Measurements from ENCODE around the gene CLPTM1. TPM values are rescaled to one million over a fixed set of nuclear protein-coding genes. Genes with fewer than 3 reads are reported as not detected.

Gene CLPTM1
- total and polyA plus RNA-seq, 2 experiments from 2014 or later = 41.6 to 71.5 TPM

DNA sequence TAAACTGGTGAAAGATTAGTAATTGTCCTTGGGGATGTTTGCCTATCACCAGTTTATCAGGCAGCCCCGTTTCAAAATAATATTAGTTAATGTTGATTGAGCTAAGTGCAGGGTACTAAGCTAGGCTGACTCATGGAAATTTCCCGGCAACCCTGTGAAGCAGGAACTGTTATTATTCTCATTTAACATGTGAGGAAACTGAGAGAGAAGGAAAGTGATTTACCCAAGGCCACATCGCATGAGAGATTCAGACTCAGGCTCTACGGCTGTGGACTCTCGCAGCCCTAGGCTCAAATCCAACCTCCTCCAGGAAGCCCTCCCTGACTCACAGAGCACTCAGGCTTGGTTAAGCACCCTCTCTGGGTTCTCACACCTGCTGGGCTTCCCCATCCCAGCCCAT lies 19.7 kb downstream of the CLPTM1 start:
- TF ChIP-seq ZNF114 (CRISPR knock-in tag; IDR thresholded peaks at IDR 0.05) (no peak), POLR2AphosphoS5 (IDR thresholded peaks at IDR 0.05; ENCODE audit: low read depth) (no peak), EZH2phosphoT487 (IDR thresholded peaks at IDR 0.05; ENCODE audit: unreplicated experiment) (no peak)
- TF ChIP-seq, protein P1, sequence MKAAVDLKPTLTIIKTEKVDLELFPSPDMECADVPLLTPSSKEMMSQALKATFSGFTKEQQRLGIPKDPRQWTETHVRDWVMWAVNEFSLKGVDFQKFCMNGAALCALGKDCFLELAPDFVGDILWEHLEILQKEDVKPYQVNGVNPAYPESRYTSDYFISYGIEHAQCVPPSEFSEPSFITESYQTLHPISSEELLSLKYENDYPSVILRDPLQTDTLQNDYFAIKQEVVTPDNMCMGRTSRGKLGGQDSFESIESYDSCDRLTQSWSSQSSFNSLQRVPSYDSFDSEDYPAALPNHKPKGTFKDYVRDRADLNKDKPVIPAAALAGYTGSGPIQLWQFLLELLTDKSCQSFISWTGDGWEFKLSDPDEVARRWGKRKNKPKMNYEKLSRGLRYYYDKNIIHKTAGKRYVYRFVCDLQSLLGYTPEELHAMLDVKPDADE (IDR thresholded peaks at IDR 0.05) = no peak
- no peaks in the 10 kb centered on the region for H3K9me2 ChIP-seq (ENCODE audit: insufficient read depth)
- Mint-ChIP-seq H3K4me1 (no peaks in the 10 kb centered on the region), H3K27me3 (ENCODE audit: insufficient read depth, low read depth, poor library complexity) (peaks cover 2% of the 10 kb centered on the region), H3K27ac (no peak overlapping the region), H3K36me3 (ENCODE audit: low read depth) (peaks cover 47% of the 10 kb centered on the region), H3K4me3 (no peak overlapping the region), H3K9me3 (no peaks in the 10 kb centered on the region)
- no peaks in the 10 kb centered on the region for H3K27me3 ChIP-seq (ENCODE audit: insufficient read depth)
- H3F3A ChIP-seq (replicated peaks; ENCODE audit: low read depth) = no peaks in the 10 kb centered on the region
- no peak for DNase-seq (ENCODE audit: low spot score)
- no peaks in the 10 kb centered on the region for H3K4me1 ChIP-seq (ENCODE audit: insufficient read depth)
- H2AFZ ChIP-seq = no peak overlapping the region
- H3K4me2 ChIP-seq = no peak overlapping the region
- H3K4me3 ChIP-seq = no peak overlapping the region
- H3K27ac ChIP-seq (ENCODE audit: low read depth) = no peak overlapping the region
- no peaks in the 10 kb centered on the region for H4K20me1 ChIP-seq (replicated peaks; ENCODE audit: insufficient read depth)
- H3K79me2 ChIP-seq (replicated peaks; ENCODE audit: insufficient read depth) = no peaks in the 10 kb centered on the region
- no peak for ATAC-seq
- peaks cover 14% of the 10 kb centered on the region for H3K36me3 ChIP-seq (ENCODE audit: insufficient read depth)

DNA sequence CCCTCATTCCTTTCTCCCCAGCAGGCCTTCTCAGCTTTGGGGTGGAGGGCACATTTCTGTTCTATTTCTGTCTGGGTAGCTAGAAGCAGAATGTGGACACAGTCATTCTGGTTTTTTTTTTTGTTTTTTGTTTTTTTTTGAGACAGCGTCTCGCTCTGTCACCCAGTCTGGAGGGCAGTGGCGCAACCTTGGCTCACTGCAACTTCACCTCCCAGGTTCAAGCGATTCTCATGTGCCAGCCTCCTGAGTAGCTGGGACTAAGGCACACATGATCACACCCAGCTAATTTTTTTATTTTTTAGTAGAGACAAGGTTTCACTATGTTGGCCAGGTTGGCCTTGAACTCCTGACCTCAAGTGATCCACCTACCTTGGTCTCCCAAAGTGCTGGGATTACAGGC lies 20.3 kb downstream of the CLPTM1 start:
- Histone ChIP-seq H3K36me3 (ENCODE audit: insufficient read depth) (peaks cover 14% of the 10 kb centered on the region), H3K4me1 (ENCODE audit: insufficient read depth) (no peaks in the 10 kb centered on the region), H3K4me3 (no peak overlapping the region), H3K79me2 (replicated peaks; ENCODE audit: insufficient read depth) (no peaks in the 10 kb centered on the region), H3K9me2 (ENCODE audit: insufficient read depth) (no peaks in the 10 kb centered on the region), H3K27ac (ENCODE audit: low read depth) (no peak overlapping the region), H3K27me3 (ENCODE audit: insufficient read depth) (no peaks in the 10 kb centered on the region), H2AFZ (no peak overlapping the region), H3K4me2 (no peak overlapping the region), H3F3A (replicated peaks; ENCODE audit: low read depth) (no peaks in the 10 kb centered on the region), H4K20me1 (replicated peaks; ENCODE audit: insufficient read depth) (no peaks in the 10 kb centered on the region)
- H3K36me3 Mint-ChIP-seq (ENCODE audit: low read depth) = peaks cover 47% of the 10 kb centered on the region
- H3K27me3 Mint-ChIP-seq (ENCODE audit: insufficient read depth, low read depth, poor library complexity) = no peaks in the 10 kb centered on the region
- DNase-seq (ENCODE audit: low spot score) = no peak
- no peak overlapping the region for H3K27ac Mint-ChIP-seq
- no peak for TF ChIP-seq ZNF114 (CRISPR knock-in tag; IDR thresholded peaks at IDR 0.05)
- H3K9me3 Mint-ChIP-seq = no peaks in the 10 kb centered on the region
- H3K4me1 Mint-ChIP-seq = no peaks in the 10 kb centered on the region
- no peak for ATAC-seq
- no peak overlapping the region for H3K4me3 Mint-ChIP-seq

DNA sequence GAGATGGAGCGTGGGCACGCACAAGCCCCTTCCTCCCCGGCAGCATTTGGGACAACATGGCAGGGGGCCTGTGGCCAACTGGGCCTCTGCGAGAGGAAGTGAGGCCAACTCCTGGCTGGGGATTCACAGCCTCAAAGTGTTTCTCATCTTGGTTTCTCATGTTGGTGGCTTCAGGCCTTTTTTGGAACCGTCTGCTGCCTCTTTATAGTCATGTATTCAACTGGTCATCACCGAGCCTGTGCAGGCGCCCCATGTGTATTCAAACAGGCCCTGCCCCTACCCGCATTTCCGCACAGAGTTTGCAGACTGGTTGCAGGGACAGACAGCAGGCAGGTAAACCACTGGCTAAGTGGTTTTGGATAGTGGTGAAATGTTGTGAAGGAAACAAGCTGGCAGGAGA lies 28.8 kb downstream of the CLPTM1 start:
- no peak overlapping the region for H3K27ac Mint-ChIP-seq
- no peaks in the 10 kb centered on the region for H3K4me1 Mint-ChIP-seq
- Histone ChIP-seq H4K20me1 (replicated peaks; ENCODE audit: insufficient read depth) (no peaks in the 10 kb centered on the region), H3F3A (replicated peaks; ENCODE audit: low read depth) (no peaks in the 10 kb centered on the region), H3K9me2 (ENCODE audit: insufficient read depth) (no peaks in the 10 kb centered on the region), H3K27me3 (ENCODE audit: insufficient read depth) (no peaks in the 10 kb centered on the region), H3K4me1 (ENCODE audit: insufficient read depth) (no peaks in the 10 kb centered on the region), H3K4me2 (no peak overlapping the region), H3K36me3 (ENCODE audit: insufficient read depth) (no peaks in the 10 kb centered on the region; the same call in 1 of the 2 replicates), H3K4me3 (no peak overlapping the region), H2AFZ (no peak overlapping the region), H3K27ac (ENCODE audit: low read depth) (no peak overlapping the region), H3K79me2 (replicated peaks; ENCODE audit: insufficient read depth) (no peaks in the 10 kb centered on the region)
- peaks cover 20% of the 10 kb centered on the region for H3K27me3 Mint-ChIP-seq (ENCODE audit: insufficient read depth, low read depth, poor library complexity)
- peaks cover 33% of the 10 kb centered on the region for H3K36me3 Mint-ChIP-seq (ENCODE audit: low read depth)
- DNase-seq (ENCODE audit: low spot score) (no peak), ATAC-seq (no peak)
- TF ChIP-seq EZH2 (IDR thresholded peaks at IDR 0.05; ENCODE audit: low read depth, unreplicated experiment) (no peak), STAT1 (IDR thresholded peaks at IDR 0.05; ENCODE audit: unreplicated experiment) (no peak), JUNB (IDR thresholded peaks at IDR 0.05; ENCODE audit: unreplicated experiment) (no peak)
- TF ChIP-seq, protein P2, sequence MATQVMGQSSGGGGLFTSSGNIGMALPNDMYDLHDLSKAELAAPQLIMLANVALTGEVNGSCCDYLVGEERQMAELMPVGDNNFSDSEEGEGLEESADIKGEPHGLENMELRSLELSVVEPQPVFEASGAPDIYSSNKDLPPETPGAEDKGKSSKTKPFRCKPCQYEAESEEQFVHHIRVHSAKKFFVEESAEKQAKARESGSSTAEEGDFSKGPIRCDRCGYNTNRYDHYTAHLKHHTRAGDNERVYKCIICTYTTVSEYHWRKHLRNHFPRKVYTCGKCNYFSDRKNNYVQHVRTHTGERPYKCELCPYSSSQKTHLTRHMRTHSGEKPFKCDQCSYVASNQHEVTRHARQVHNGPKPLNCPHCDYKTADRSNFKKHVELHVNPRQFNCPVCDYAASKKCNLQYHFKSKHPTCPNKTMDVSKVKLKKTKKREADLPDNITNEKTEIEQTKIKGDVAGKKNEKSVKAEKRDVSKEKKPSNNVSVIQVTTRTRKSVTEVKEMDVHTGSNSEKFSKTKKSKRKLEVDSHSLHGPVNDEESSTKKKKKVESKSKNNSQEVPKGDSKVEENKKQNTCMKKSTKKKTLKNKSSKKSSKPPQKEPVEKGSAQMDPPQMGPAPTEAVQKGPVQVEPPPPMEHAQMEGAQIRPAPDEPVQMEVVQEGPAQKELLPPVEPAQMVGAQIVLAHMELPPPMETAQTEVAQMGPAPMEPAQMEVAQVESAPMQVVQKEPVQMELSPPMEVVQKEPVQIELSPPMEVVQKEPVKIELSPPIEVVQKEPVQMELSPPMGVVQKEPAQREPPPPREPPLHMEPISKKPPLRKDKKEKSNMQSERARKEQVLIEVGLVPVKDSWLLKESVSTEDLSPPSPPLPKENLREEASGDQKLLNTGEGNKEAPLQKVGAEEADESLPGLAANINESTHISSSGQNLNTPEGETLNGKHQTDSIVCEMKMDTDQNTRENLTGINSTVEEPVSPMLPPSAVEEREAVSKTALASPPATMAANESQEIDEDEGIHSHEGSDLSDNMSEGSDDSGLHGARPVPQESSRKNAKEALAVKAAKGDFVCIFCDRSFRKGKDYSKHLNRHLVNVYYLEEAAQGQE (IDR thresholded peaks at IDR 0.05; ENCODE audit: unreplicated experiment) = no peak
- no peak overlapping the region for H3K4me3 Mint-ChIP-seq
- H3K9me3 Mint-ChIP-seq = no peaks in the 10 kb centered on the region

Data from GM23338 (cell line).